Measurements from ENCODE around the gene MAP2.
"Not testable (repeated sequence)": the region's sequence is repeated elsewhere in the genome, so short reads cannot be mapped to it uniquely, and the experiment has no call there.

MAP2 gene

DNA sequence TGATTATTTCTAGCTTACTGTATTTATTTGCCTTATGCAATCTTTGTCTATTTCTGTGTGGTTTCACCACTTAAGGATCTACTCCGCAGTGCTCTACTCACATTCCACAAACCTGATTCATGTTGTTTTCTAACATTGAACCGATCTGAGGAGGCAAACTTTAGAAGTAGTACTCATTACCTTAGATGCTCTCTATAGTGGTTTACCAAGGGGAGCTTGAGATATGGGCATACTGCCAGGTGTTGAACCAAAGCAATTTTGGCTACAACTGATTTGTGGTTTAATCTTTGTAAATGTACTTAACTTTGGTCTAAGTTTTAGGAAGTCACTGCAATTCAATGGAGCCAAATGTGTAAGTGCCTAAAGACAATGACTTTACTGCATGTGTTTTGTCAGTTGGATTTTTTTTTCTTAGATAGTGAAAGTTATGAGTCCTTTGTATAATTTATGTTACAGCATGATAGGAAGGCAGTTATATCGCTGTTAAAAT is 50.1 kb downstream of the MAP2 start:
- peak in 2 of 4 experiments; percentile 12 to 15 for DNase-seq

- no peak for DNase-seq
These were observed 51.1 kb downstream of the MAP2 start for GRCh38 chr2:209474960-209475359.

GRCh38 chr2:209476367-209477208 is 52.7 kb downstream of the MAP2 start:
- DNase-seq, result no peak

- DNase-seq, result peak in 2 of 4 experiments; percentile 31 to 33
These were observed 68.4 kb downstream of the MAP2 start for GRCh38 chr2:209492296-209492695.

- DNase-seq, result not testable (repeated sequence)
These were observed 71.3 kb downstream of the MAP2 start for GRCh38 chr2:209495068-209495620.

- peak; percentile 54 to 84 (median 62) for DNase-seq
These were observed 72.2 kb downstream of the MAP2 start for GRCh38 chr2:209495855-209496585.

DNA sequence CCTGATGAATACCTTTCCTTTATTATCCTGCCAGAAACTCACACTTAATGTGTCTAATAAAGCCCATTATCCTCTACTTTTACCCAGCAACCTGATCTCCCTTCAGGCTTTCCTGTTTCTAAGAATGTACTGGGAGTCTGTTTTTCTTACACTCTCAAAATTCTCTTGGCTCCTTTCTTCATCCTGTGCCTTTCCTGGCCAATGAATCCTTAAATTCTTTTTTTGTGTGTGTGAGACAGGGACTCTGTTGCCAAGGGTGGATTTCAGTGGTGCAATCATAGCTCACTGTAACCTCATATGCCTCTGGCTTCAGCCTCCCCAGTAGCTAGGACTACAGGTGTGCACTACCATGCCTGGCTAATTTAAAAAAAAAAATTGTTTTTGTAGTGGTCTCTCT is 72.7 kb downstream of the MAP2 start:
- DNase-seq, result no peak

DNA sequence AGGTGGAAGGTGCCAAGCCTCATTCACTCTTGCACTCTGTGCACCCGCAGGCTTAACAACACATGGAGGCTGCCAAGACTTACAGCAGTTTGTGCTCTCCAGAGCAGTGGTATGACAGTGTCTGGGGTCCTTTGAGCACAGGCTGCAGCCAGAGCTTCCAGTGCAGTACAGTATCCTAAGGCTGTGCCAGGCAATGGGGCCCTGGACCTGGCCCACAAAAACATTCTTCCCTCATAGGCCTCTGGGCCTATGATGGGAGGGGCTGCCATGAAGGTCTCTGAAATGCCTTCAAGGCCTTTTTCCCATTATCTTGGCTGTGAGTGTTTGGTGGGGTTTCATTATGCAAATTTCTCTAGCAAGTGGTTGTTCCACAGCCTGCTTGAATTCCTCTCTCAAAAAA is 74.8 kb downstream of the MAP2 start:
- no peak for DNase-seq

- DNase-seq, result peak; percentile 34 to 69 (median 58)
These were observed 75.2 kb downstream of the MAP2 start for GRCh38 chr2:209499069-209499468.

- DNase-seq, result no peak
These were observed 77.7 kb downstream of the MAP2 start for GRCh38 chr2:209501579-209501978.

- DNase-seq, result no peak
These were observed 81.6 kb downstream of the MAP2 start for GRCh38 chr2:209505410-209505809.

DNA sequence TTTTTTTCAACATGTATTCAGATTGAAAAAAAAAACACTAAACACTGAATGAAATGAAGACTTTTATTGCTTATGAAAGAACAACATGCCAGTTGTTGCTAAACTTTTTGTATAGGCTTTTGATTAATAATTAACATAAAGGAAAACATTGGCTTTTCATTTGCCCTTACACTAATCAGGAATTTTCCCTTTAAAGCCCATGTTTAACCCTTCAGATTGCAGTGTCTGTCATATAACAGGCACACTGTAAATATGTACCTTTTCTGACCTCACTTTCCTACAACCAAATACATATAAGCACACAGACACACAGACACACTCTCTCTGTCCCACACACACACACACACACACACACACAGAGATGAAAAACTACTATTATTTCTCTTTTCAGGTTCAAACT is 84.4 kb downstream of the MAP2 start:
- no peak for DNase-seq

DNA sequence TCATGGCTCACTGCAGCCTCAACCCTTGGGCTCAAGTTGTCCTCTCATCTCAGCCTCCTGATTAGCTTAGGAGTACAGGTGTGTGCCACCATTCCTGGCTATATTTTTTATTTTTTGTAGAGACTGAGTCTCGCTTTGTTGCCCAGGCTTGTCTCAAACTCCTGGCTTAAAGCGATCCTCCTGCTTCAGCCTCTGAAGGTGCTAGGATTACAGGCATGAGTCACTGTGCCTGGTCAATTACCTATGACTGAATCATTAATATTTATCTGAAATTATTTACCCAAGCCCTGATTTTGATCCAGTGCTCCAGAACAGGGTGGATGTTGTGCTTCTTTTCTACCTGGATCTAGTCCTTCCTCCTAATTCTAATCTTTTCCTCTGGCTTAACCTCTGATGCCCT is 87.8 kb downstream of the MAP2 start:
- DNase-seq, result no peak

DNA sequence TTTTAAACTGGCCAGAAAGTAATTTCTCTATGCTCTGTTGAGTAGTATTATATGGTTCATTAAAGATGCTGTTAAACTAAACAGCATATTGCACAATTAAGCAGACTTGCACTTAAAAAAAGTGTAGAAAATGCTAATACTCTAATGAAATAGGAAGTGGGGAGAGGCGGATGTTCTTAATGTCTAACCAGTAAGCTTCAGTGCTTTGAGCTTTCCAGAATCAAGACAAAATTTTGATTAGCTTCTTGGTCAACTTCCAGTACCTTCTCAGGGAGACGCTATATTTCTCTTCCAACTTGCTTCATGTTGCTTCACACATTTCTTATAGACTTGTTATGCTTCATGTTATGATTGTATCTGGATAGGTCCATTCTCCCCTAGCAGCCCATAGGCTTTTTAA is 89.1 kb downstream of the MAP2 start:
- DNase-seq, result peak in 2 of 4 experiments; percentile 17 to 25

GRCh38 chr2:209517436-209517835 is 93.6 kb downstream of the MAP2 start:
- no peak for DNase-seq

- no peak for DNase-seq
These were observed 95.4 kb downstream of the MAP2 start for GRCh38 chr2:209519271-209519670.

DNA sequence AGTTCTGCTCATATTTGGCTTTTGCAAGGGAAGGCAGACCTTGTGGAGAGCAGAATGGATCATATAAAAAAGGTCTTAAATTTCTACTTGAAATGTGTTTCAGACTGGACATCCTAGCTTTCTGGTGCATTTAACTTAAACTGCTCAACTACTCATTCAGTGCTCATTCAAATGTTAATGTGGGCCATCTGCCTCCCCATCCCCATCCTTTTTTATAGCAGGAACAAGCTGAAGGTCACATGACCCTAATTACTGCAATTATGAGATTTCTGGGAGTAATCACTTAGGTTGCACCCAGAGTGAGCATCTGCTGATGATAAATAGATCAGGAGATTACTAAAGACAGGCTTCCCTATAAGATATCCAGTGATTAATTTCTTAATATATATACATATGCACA is 96.1 kb downstream of the MAP2 start:
- no peak for DNase-seq

GRCh38 chr2:209523041-209523740 is 99.3 kb downstream of the MAP2 start:
- DNase-seq, result no peak

DNA sequence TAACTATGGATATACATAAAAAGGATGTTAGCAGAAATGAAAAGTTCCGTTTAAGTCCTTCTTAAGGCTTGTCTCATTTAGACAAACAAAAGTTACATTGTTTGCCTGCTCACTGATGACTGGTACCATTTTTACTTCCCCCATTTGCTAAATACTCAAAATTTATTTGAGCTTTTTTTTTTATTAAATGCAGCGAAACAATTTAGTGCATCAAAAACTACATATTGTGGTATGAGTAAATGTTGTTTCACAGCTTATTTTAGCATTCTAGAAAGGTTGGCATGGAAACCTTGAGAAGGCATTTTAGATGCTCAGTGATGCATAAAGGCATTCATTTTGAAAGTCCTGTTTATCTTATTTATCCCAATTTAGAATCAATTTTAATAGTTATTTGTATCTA is 100.0 kb downstream of the MAP2 start:
- DNase-seq, result no peak

DNA sequence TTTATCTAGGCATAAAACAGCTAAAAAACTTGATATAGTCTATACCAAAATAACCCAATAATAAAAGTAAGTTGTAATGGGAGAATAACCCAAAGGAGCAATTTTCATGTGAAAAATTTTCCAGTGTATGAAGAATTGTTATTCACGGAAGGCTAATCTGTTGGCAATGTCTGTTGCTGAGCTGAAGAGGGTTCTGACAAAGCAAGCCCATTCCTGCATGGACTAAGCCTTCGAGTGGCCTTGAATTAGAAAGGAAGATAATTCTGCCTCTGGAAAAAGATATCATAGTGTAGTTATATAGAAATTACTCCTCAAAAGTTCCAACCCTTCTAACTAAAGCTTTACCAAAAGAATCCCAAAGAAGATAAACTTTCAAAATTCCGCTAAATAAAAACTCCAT is 101.5 kb downstream of the MAP2 start:
- peak in 1 of 4 experiments; percentile 11 for DNase-seq

- DNase-seq, result peak; percentile 32 to 81 (median 58)
These were observed 102.0 kb downstream of the MAP2 start for GRCh38 chr2:209525834-209526281.

DNA sequence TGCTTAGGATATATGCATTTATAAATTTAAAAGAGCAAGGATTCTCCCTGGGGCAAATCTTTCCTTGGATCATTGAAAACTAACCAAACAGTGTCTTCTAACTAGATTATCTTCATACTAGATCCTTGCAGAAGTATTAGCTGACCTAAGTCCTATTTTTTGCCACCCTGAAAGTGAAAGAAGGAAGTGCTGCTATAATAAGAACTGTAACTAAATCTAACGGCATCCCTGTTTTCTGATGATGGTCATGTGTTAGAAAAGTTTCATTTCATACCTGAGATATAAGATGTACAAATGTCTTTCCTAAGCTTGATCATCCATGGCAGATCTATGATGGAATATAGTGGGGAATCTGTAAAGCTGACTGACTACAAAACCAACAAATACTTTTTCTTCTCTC is 102.7 kb downstream of the MAP2 start:
- DNase-seq, result peak; percentile 36 to 80 (median 58)

- no peak for DNase-seq
These were observed 105.7 kb downstream of the MAP2 start for GRCh38 chr2:209529579-209529978.
